HCEC 1CT (cell line): ENCODE results near the gene HMCES.

Source experiments
- DNase-seq: peaks from one replicate; pipeline ENCODE4 v3.0.0-alpha.2; 2017

Gene HMCES

GRCh38 chr3:129278439-129278965, at the start of gene HMCES:
HMCES (plus strand) TSS chr3:129278870; CDS start chr3:129279733, 863 bp downstream.
- peak; percentile 84 for DNase-seq

- peak; percentile 97 for DNase-seq
Measured at GRCh38 chr3:129228891-129229585, 49.6 kb upstream of the HMCES start.

- DNase-seq: peak; percentile 96
Measured at GRCh38 chr3:129230311-129231019, 48.2 kb upstream of the HMCES start.

- DNase-seq: peak; percentile 88
Measured at GRCh38 chr3:129231331-129232119, 47.1 kb upstream of the HMCES start.

- no peak for DNase-seq
Measured at GRCh38 chr3:129233538-129233937, 45.1 kb upstream of the HMCES start.

GRCh38 chr3:129234441-129234840, 44.2 kb upstream of the HMCES start:
- DNase-seq: no peak

- no peak for DNase-seq
Measured at GRCh38 chr3:129235344-129235917, 43.2 kb upstream of the HMCES start.

- no peak for DNase-seq
Measured at GRCh38 chr3:129238945-129239705, 39.5 kb upstream of the HMCES start.

- no peak for DNase-seq
Measured at GRCh38 chr3:129239991-129240390, 38.7 kb upstream of the HMCES start.

- DNase-seq: no peak
Measured at GRCh38 chr3:129240436-129240835, 38.2 kb upstream of the HMCES start.

GRCh38 chr3:129245141-129245540, 33.5 kb upstream of the HMCES start:
- peak; percentile 17 for DNase-seq

- peak; percentile 91 for DNase-seq
Measured at GRCh38 chr3:129245641-129246306, 32.9 kb upstream of the HMCES start.

- no peak for DNase-seq
Measured at GRCh38 chr3:129246636-129247035, 32.0 kb upstream of the HMCES start.

GRCh38 chr3:129248286-129248979, 30.2 kb upstream of the HMCES start:
- no peak for DNase-seq

- DNase-seq: peak; percentile 79
Measured at GRCh38 chr3:129249284-129250065, 29.2 kb upstream of the HMCES start, which contains the start of gene COPG1. COPG1 (plus strand) TSS chr3:129249606; CDS start chr3:129249710, 104 bp downstream.

- no peak for DNase-seq
Measured at GRCh38 chr3:129252748-129253147, 25.9 kb upstream of the HMCES start.

GRCh38 chr3:129254536-129255230, 24.0 kb upstream of the HMCES start:
- no peak for DNase-seq

GRCh38 chr3:129256270-129256669, 22.4 kb upstream of the HMCES start:
- DNase-seq: no peak

GRCh38 chr3:129257609-129258008, 21.1 kb upstream of the HMCES start:
- no peak for DNase-seq
